ENCODE data around the gene DNAJB5. TPM values are rescaled to one million over a fixed set of nuclear protein-coding genes. Genes with fewer than 3 reads are reported as not detected.
A peak's percentile ranks its signal among the peaks of the same experiment; 100 is the strongest.
"Not testable (repeated sequence)": the region's sequence is repeated elsewhere in the genome, so short reads cannot be mapped to it uniquely, and the experiment has no call there.

DNAJB5 gene
- total RNA-seq, 1 experiment from 2014 or later: 0.79 TPM

GRCh38 chr9:35010351-35010958, 20.9 kb downstream of the DNAJB5 start:
- no peak for DNase-seq
- Histone ChIP-seq H3K79me2 (ENCODE audit: low read depth) (no peaks in the 10 kb centered on the region), H2AFZ (no peak overlapping the region), H3K36me3 (ENCODE audit: low read depth) (no peaks in the 10 kb centered on the region), H3K4me2 (no peak overlapping the region), H3K9me2 (ENCODE audit: insufficient read depth) (no peaks in the 10 kb centered on the region), H3K27me3 (ENCODE audit: insufficient read depth, low read depth) (no peaks in the 10 kb centered on the region), H3K4me3 (no peak overlapping the region), H3F3A (ENCODE audit: insufficient read depth, low read depth) (no peaks in the 10 kb centered on the region), H3K4me1 (replicated peaks; ENCODE audit: insufficient read depth) (no peaks in the 10 kb centered on the region), H4K20me1 (ENCODE audit: insufficient read depth) (no peaks in the 10 kb centered on the region), H3K9me3 (ENCODE audit: insufficient read depth, low read depth) (peaks cover 6% of the 10 kb centered on the region; the same call in 1 of the 2 replicates), H3K27ac (no peak overlapping the region)
- TF ChIP-seq CTCF (conservative IDR thresholded peaks at IDR 0.05) (no peak), EZH2 (IDR thresholded peaks at IDR 0.05; ENCODE audit: low read depth) (no peak)
- CTCF ChIA-PET: no interaction called here
- intact Hi-C loops (cut with micrococcal nuclease; ENCODE audit: unreplicated experiment): no loop called here
- POLR2A ChIA-PET (ENCODE audit: unreplicated experiment): interaction anchor here (0.6 kb wide), 1 partner anchor 13 kb away, joined by 4 read pairs; no protein-coding TSS in a partner anchor
- BruUV-seq (replicated peaks): no TSS peak

DNA sequence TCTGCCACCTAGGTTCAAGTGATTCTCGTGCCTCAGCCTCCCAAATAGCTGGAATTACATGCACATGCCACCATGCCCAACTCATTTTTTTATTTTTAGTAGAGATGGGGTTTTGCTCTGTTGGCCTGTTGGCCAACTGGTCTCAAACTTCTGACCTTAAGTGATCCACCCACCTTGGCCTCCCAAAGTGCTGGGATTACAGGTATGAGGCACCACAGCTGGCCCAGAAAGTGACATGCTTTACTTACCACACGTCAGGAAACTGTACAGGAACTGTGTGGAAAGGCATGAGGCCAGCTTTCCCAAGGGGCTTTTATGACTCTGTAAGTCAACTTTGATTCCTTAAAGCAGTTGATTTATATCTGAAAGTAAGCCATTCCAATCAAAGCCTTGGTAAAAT, 25.0 kb downstream of the DNAJB5 start:
- intact Hi-C loops (cut with micrococcal nuclease; ENCODE audit: unreplicated experiment): no loop called here
- no peak for TF ChIP-seq EZH2 (IDR thresholded peaks at IDR 0.05; ENCODE audit: low read depth)
- TF ChIP-seq CTCF (conservative IDR thresholded peaks at IDR 0.05): no peak
- CTCF ChIA-PET: no interaction called here
- no peak overlapping the region for H3K27ac ChIP-seq
- POLR2A ChIA-PET (ENCODE audit: unreplicated experiment): no interaction called here
- BruUV-seq (replicated peaks): no TSS peak
- H3K79me2 ChIP-seq (ENCODE audit: low read depth): no peaks in the 10 kb centered on the region
- H3K36me3 ChIP-seq (ENCODE audit: low read depth): no peaks in the 10 kb centered on the region
- H2AFZ ChIP-seq: no peak overlapping the region
- no peaks in the 10 kb centered on the region for H4K20me1 ChIP-seq (ENCODE audit: insufficient read depth)
- DNase-seq: no peak
- H3K27me3 ChIP-seq (ENCODE audit: insufficient read depth, low read depth): no peaks in the 10 kb centered on the region
- no peaks in the 10 kb centered on the region for H3F3A ChIP-seq (ENCODE audit: insufficient read depth, low read depth)
- no peak overlapping the region for H3K4me3 ChIP-seq
- peaks cover 6% of the 10 kb centered on the region; the same call in 1 of the 2 replicates for H3K9me3 ChIP-seq (ENCODE audit: insufficient read depth, low read depth)
- no peak overlapping the region for H3K4me2 ChIP-seq
- H3K4me1 ChIP-seq (replicated peaks; ENCODE audit: insufficient read depth): no peaks in the 10 kb centered on the region
- no peaks in the 10 kb centered on the region for H3K9me2 ChIP-seq (ENCODE audit: insufficient read depth)

GRCh38 chr9:35023443-35023842, 33.9 kb downstream of the DNAJB5 start:
- H3K4me1 ChIP-seq (replicated peaks; ENCODE audit: insufficient read depth): peaks cover 21% of the 10 kb centered on the region
- H3K27me3 ChIP-seq (ENCODE audit: insufficient read depth, low read depth); intact Hi-C loops (cut with micrococcal nuclease; ENCODE audit: unreplicated experiment); H3K36me3 ChIP-seq (ENCODE audit: low read depth); DNase-seq; H3K9me3 ChIP-seq (ENCODE audit: insufficient read depth, low read depth); BruUV-seq (replicated peaks); H2AFZ ChIP-seq; H3K27ac ChIP-seq; CTCF ChIA-PET; H4K20me1 ChIP-seq (ENCODE audit: insufficient read depth); H3K9me2 ChIP-seq (ENCODE audit: insufficient read depth); H3F3A ChIP-seq (ENCODE audit: insufficient read depth, low read depth); H3K79me2 ChIP-seq (ENCODE audit: low read depth); H3K4me3 ChIP-seq; H3K4me2 ChIP-seq: not testable (repeated sequence)
- POLR2A ChIA-PET (ENCODE audit: unreplicated experiment): interaction anchor here (0.6 kb wide), 1 partner anchor 561 kb away, joined by 3 read pairs; no protein-coding TSS in a partner anchor

- no peak overlapping the region for H3K27ac ChIP-seq
- H3K9me2 ChIP-seq (ENCODE audit: insufficient read depth): no peaks in the 10 kb centered on the region
- peaks cover 5% of the 10 kb centered on the region; the same call in 1 of the 2 replicates for H3F3A ChIP-seq (ENCODE audit: insufficient read depth, low read depth)
- TF ChIP-seq EZH2 (IDR thresholded peaks at IDR 0.05; ENCODE audit: low read depth) (no peak), CTCF (conservative IDR thresholded peaks at IDR 0.05) (no peak)
- DNase-seq: no peak
- POLR2A ChIA-PET (ENCODE audit: unreplicated experiment): interaction anchor here (0.7 kb wide), 1 partner anchor 1551 kb away, joined by 4 read pairs; no protein-coding TSS in a partner anchor
- no peak overlapping the region for H3K4me3 ChIP-seq
- CTCF ChIA-PET: interaction anchor here (0.8 kb wide), 1 partner anchor 89 kb away, joined by 3 read pairs; the partner anchor contains the start of gene ATOSB
- no peaks in the 10 kb centered on the region for H3K79me2 ChIP-seq (ENCODE audit: low read depth)
- H3K4me2 ChIP-seq: peak overlapping the region; percentile 56
- intact Hi-C loops (cut with micrococcal nuclease; ENCODE audit: unreplicated experiment): no loop called here
- H3K4me1 ChIP-seq (replicated peaks; ENCODE audit: insufficient read depth): peaks cover 21% of the 10 kb centered on the region
- H4K20me1 ChIP-seq (ENCODE audit: insufficient read depth): no peaks in the 10 kb centered on the region
- no peaks in the 10 kb centered on the region for H3K27me3 ChIP-seq (ENCODE audit: insufficient read depth, low read depth)
- no peaks in the 10 kb centered on the region for H3K9me3 ChIP-seq (ENCODE audit: insufficient read depth, low read depth)
- no TSS peak for BruUV-seq (replicated peaks)
- no peak overlapping the region for H2AFZ ChIP-seq
- H3K36me3 ChIP-seq (ENCODE audit: low read depth): no peaks in the 10 kb centered on the region
These were observed 37.1 kb downstream of the DNAJB5 start for GRCh38 chr9:35026671-35027070.

Data from PC-9 (cell line).